Suprapubic skin (tissue), 3 donors: ENCODE measurements around the gene FAM117B.

ENCODE experiments used
- CTCF ChIP-seq, 2 donors: fragments of 200-600 bp in 1 of 2; fragments of 450-650 bp in 1 of 2; sonication (generic) in 1 of 2; IDR thresholded peaks; one replicate each; pipeline ENCODE4 v1.5.1; 2016 to 2019; ENCODE audit warnings: antibody characterized with exemption in 2 of 2, mild to moderate bottlenecking in 1 of 2, moderate library complexity in 1 of 2
- POLR2A ChIP-seq, 2 donors: fragments of 450-650 bp; IDR thresholded peaks; one replicate each; pipeline ENCODE4 v1.6.1; 2017; ENCODE audit warnings: antibody characterized with exemption in 2 of 2, mild to moderate bottlenecking in 2 of 2, moderate library complexity in 2 of 2

DNA sequence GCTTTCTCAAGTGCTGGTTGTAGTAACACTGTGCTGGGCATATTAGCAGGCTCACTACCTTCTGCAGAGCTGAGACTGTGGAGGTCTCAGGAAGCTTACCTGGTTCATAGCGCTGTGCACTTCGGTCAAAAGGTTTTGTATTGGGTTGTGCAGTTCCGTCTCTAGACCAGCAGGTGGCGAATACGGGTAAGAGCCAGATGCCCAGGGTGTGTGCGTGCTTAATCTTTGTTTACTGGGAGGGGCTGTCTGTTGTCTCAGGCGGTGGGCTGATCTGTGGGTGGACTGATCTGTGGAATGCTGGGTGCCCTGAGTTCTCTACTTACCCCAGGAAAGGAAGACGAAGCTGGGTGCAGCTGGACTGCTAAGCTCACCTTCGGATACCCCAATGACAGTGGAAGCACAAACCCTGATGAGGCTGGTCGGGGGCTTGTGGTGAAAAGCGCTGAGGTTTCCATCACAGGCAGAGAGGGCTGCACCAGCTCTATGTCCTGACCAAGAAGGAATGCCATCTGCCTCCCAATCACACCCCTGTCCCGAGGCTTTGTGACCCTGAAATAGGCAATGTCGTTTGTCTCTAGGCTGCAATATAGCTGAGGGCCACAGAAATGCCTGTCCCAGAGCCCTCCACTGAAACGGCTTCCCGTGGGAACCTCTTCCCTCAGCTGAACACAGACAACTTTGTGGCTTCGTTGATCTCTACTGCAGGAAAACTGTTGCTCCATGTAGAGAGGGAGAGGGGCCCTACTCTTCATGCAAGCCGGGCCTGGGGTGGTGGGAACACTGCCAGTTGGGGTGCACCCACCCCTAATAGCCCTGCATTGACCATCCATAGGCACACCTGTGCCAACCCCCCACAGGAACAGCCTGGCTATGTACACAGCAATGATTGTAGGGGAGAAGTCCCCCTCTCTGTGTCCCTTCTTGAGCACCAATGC is 45.9 kb upstream of the FAM117B start:
- no peak for TF ChIP-seq POLR2A (IDR thresholded peaks at IDR 0.05)
- peak; percentile 85 to 90 for TF ChIP-seq CTCF (IDR thresholded peaks at IDR 0.05)
